ENCODE data around the gene CFAP107.

DNA sequence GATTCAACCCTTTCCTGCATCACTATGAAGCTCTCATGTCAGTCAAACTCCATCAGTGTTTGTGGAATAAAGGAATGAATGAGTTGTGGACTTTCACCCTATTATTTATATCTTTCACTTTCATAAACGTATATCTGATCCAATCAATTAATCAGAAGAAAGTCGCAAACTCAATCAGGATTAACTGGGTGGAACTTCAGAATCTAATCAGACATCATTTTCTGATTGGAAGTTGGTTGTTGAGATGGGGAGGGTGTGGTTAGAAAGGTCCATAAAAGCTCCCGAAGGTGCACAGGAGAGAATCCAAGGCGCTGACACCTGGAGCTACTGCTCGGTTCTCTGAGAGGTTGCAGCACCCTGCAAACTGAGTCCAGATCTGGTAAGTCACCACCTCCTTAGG lies 27.4 kb downstream of the CFAP107 start, which contains the start of gene PRAMEF12:
- no peak for TF ChIP-seq EZH2 (IDR thresholded peaks at IDR 0.05; ENCODE audit: borderline replicate concordance, low read length)
- TF ChIP-seq, protein P1, sequence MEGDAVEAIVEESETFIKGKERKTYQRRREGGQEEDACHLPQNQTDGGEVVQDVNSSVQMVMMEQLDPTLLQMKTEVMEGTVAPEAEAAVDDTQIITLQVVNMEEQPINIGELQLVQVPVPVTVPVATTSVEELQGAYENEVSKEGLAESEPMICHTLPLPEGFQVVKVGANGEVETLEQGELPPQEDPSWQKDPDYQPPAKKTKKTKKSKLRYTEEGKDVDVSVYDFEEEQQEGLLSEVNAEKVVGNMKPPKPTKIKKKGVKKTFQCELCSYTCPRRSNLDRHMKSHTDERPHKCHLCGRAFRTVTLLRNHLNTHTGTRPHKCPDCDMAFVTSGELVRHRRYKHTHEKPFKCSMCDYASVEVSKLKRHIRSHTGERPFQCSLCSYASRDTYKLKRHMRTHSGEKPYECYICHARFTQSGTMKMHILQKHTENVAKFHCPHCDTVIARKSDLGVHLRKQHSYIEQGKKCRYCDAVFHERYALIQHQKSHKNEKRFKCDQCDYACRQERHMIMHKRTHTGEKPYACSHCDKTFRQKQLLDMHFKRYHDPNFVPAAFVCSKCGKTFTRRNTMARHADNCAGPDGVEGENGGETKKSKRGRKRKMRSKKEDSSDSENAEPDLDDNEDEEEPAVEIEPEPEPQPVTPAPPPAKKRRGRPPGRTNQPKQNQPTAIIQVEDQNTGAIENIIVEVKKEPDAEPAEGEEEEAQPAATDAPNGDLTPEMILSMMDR (IDR thresholded peaks at IDR 0.05; ENCODE audit: low read length), result no peak

Measured in OCI-LY1 (cell line).